Head of caudate nucleus (tissue), 42 donors: ENCODE results near the gene ADAMTS20.

Experiments
- DNase-seq, 42 donors: peaks; one replicate each; pipeline versions ENCODE4 v3.0.0 to v3.0.0-alpha.2; 2020 to 2021; ENCODE audit warnings: mixed read lengths in 7 of 42
- intact Hi-C: fragments of 100-400 bp; cut with DNase I; formaldehyde crosslinking; loops from one replicate; pipeline ENCODE4 v1.15.0; 2022

The ADAMTS20 gene

DNA sequence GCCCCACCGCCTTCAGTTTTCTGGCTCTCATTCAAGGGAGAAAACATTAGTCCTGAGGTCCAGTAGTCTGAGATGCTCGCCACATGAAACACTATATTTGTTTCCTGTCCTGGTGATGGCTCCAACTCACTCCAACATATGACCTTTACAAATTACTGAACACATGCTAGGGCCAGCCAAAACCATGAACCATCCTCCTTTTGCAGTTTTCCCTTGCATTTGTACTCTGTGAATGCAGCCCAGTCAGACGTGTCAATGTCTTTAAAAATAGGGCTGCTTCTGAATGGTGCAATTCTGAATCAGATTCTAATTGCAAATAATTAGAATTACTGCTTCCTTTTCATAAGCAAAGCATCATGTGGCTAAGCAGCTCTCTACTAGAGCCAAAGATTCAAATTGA is 36.0 kb downstream of the ADAMTS20 start:
- DNase-seq: no peak
- intact Hi-C loops: no loop called here

DNA sequence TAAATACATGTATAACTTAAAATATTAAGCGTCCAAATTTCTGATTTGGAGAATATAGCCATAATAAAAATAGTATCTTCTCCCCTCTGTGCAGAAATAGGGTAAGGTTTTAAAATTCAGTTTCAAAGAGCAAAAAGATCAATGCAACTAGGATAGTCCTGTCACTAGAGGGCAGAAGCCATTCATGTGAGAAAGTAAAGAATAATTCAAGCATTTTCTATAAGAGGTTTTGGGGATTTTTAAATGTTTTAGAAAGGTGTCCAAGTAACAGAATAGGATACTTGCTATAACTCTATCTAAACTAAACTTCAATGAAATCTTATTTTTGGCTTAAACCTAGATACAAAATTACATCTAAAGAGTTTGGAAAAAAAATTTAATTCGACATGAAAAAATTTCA is 50.3 kb downstream of the ADAMTS20 start:
- intact Hi-C loops: no loop called here
- DNase-seq: peak in 1 of 42 donors; percentile 4

DNA sequence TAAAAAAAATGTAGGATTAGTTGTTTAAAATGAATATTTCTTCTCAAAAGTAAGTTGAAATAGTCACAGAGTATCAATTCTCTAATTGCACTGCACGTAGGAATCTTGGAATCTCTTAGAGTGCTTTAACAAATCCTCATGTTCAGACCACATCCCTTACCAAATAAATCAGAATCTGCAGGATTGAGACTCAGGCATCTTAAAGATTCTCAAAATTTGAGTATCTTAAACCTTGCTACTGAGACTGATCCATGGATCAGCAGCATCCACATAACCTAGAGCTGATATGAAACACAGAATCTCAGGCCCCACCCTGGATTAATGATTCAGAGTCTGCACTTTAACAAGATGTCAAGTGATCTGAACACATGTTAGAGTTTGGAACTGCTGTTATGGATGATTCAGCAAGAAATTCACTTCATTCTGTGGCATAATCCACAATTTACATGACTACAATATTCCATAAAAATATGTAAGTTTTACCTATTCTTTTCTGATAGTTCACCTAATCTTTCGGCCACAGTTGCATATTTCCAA is 58.7 kb downstream of the ADAMTS20 start:
- DNase-seq: peak in 1 of 42 donors; percentile 19
- intact Hi-C loops: no loop called here

DNA sequence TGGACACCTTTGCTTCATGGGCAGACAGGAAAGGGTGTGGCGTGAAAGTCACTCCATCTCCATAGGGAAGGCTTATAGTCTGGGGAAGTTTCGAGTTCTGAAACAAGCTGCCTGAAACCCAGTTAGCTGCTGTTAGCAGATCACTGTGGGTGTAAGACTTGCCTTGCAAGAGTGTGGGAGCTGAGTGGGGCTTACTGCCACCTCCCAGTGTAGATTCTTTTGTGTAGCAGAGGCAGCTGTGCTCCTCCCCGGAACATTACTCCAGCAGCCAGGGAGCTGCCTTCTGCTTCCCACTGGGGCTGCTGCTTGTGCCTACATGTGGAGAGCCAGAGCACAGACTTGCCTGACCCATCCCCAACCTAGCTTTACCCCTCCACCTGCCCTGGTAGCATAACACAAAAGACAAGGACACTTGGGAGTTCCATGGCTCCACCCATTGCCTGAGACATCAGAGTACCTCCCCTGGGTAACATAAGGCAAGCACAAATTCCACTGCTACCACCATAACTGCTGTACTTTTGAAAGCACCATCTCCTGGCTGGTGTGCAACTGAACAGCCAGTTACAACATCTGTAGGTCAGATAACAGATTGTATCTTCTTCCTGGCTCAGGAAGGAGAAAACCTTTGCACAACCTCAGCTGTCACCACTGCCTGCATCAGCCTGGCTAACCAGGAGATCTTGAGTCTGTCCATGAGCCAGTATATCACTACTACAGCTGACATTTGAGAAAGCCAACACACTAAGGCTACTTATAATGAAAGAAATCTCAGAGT is 69.5 kb downstream of the ADAMTS20 start:
- peak in 36 of 42 donors; percentile 2 to 86 (median 47) for DNase-seq
- intact Hi-C loops: no loop called here

DNA sequence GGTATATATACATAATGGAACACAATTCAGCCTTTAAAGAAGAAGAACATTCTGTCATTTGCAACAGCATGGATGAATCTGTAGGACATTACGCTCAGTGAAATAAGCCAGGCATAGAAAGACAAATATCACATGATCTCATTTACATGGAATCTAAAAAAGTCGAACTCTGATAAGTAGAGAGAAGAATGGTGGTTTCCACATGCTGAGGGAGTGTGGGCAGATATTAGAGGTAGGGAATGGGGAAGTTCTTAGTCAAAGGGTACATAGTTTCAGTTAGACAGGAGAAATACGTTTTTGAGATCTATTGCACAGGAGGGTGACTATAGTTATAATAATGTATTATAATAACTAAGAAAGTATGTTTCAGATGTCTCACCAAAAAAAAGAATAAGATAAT is 71.4 kb downstream of the ADAMTS20 start:
- intact Hi-C loops: no loop called here
- no peak for DNase-seq

DNA sequence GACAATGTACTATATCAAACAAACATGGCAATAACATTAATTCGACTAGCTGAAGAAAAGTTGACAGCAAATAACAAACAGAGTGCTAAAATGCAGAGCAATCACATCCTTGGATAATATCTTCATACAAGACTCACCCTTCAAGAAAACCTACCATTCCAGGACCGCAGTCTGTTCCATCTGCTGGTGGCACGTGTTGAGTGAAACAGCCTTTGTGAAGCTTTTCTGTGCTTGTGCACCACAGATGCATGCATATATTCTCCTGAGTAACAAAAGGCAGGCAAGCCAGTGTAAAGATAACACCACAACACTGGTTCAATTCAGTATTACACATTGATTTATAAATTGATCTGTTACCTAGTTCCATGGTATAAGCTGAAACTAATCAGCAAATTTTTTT is 89.3 kb downstream of the ADAMTS20 start:
- no peak for DNase-seq
- intact Hi-C loops: no loop called here

DNA sequence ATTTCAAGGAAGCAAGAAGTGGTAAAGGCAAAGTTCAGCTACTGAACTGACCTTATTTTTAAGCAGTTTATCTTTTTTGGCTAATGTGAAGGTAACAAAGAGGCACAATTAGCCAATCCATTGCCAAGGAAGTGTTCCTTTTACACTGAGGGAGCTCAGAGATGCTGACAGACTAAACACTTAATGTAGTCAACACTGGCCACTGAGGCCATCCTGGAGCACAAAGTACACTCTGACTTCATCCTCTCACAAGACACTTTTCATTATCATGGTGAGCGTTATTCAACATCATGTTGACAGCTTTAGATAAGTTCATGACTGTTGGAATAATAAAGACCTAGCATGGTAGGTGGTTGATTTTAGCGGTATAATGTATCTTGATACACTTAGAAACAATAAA is 89.9 kb downstream of the ADAMTS20 start:
- intact Hi-C loops: no loop called here
- no peak for DNase-seq

DNA sequence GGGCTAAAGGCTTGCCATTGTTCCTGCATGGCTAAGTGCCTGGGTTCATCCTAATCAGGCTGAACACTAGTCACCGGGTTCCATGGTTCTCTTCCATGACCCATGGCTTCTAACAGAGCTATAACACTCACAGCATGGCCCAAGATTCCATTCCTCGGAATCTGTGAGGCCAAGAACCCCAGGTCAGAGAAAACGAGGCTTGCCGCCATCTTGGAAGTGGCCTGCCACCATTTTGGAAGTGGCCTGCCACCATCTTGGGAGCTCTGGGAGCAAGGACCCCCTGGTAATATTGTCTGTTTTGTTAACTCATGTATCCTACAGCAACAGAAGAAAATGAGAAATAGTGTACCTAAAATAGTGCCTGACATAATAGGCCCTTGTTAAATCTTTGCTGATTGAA is 92.7 kb downstream of the ADAMTS20 start:
- no peak for DNase-seq
- intact Hi-C loops: no loop called here

DNA sequence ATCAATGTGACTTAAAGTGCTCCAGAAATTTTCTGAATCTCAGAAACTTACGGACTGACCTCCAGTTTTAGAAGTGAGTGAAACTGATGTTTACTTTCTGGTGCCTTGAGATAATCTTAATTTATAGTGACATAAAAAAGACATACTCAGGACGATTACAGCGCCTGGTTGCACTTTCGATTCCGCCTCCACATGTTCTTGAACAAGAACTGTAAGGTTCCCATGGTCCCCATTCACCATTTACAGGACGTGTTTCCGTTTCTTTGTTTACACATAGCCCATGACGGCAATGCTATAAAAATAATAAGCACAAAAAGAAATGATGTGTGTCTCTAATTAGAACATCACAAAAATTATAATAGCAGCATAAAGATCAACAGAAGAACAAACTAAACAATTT is 98.2 kb downstream of the ADAMTS20 start:
- DNase-seq: no peak
- intact Hi-C loops: no loop called here

DNA sequence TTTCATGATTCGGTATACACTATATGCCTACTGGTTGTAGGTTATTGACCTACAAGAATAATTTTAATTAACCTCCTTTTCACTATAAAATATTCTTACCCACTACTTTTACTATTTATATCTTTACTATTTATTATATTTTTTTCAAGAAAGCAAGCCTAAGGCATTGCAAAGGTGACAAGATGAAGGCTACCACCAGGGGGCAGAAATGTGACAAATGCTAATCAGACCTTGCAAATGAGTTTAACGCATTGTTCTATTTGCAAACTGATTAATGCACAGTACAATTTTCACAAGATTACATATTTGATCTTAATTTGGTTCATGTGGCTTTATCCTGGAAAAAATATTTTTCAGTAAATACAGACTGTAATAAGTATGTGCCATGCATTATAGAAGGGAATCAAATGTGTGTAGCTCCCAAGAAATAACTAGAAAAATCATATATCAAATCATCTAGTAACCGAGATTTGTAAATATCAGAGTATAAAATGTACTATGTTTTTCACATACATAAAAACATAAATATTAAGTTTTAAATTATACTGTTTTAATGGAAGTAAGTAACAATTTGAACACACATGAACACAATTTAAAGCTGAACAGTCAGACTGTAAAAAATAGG is 107.0 kb downstream of the ADAMTS20 start:
- intact Hi-C loops: loop anchor here (10.0 kb wide), 2 partner anchors 280 to 440 kb away; no protein-coding TSS in a partner anchor
- peak in 39 of 42 donors; percentile 6 to 86 (median 65) for DNase-seq

DNA sequence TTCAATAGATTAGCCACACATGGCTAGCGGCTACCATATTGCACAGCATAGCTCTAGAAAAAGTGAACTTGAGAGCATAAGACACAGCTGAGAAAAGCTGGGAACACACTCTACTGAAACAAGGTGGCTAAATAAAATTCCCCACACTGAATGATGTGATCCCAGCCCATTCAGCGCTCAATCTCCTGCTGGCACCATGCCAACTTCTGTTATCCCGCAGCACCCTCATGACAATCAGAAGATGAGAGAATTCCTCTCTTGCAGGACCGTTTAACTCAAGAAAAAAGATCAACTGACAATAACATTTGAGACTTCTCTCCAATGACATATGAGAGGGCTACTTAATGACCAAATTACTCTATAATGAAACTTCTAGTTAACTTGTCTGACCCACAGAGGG is 115.4 kb downstream of the ADAMTS20 start:
- intact Hi-C loops: no loop called here
- DNase-seq: no peak

DNA sequence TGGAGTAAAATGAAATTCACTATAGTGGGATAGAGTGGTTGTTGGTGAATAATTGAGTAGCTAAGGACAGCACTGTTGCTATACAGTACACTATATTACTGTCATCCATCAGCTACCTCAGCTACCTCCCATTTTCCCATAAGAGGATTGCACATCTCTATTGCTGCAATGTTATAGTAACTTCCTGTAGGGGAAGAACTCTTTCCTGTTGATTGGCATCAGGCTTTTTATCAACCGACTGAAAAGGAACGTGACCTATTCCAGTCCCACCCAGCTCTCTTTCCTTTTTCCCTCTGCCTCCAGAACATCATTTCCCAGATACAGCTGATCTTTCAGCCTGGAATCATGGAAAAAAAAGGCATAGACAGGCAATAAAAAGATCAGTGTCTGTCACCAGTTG is 117.4 kb downstream of the ADAMTS20 start:
- intact Hi-C loops: no loop called here
- no peak for DNase-seq

DNA sequence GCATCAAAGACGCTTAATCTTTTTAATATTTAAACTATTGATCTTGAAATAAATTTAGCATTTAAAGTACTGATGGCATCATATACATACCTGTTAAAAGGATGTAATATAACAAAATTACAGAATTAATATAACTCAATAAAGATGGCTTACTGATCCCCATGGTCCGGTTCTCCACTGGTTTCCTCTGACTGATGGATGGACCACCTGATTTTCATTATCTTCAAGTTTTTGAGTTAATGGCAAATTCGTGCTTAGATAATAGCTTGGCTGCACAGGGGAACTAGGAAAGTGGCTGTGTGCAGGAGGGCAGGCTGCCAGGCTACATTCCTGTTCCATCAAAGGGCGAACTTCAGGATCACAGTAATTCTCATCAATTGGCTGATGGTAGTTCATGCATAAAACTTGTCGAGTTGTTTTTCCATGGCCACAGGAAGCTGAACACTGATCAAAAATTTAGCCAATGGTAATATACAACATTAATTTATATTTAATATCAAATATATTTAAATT is 123.9 kb downstream of the ADAMTS20 start:
- intact Hi-C loops: no loop called here

DNA sequence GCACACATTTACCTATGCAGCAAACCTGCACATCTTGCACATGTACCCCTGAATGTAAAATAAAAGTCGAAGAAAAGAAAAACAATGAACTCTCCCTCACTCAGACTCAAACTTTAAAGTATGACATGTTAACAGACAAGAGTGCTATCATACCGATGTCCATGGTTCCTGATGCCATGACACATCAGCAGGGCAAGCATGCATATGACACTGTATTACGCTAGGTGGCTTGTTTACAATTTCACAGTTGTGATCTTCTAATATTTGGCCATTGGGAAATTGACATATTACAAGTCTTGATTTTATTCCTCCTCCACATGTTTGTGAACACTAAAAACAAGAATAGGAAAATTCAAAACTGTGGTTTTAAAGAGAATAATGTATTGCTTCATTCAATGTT is 126.6 kb downstream of the ADAMTS20 start:
- intact Hi-C loops: no loop called here
- no peak for DNase-seq

More for the DNA sequence above, 123.9 kb downstream of the ADAMTS20 start:
- no peak for DNase-seq

DNA sequence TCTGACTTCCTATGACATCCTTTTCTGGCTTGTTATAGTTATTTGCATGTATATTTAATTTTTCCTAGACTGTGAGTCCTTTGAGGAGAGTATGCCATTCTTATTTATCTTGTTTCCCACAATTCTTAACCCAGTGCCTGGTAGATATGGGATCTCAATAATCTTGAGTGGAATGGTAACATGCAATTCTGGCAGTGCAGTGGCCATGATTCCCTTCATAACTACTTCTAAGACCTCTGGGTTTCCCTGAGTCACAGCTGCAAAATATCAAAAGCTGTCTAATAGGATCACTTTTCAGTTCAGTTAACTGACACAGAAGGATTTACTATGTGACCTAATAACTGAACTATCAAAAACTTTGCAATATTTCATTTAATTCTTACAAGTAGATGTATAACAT is 135.0 kb downstream of the ADAMTS20 start:
- intact Hi-C loops: no loop called here
- no peak for DNase-seq

DNA sequence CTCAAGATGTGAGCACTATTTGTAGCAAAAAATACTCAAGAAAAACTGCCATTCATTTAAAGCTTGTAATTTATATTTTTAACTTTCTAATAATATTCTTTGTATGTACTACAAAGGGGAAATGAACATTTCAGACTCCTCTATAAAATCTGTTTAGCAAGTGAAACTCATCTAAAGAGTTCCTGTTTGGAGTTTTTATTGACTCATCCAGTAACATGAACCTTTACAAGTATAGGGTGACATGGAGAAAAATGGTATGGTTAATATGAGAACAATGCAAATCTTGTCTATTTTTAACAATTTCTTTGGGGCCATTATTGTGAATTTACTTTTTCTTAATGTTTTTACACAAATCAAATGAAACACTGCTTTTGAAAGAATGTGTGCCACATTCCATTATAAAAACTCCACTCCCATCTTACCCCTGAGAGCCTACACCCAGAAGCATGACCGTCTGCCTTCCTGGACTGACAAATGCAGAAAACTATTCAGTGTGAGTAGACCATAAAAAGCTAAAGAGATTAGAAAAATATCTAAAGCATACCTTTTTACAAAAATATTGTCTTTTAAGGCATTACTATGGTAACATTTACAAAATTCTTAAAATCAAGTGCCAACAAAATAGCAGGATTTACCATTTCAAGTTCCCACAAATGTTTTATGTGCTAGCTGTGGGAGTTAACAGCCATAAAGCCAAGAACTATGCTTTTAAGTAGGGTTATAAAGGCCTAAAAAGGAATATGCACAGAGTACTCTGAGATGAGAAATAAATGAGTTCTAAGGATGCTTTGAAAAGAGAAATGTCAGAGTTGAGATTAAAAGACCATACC is 144.0 kb downstream of the ADAMTS20 start:
- no peak for DNase-seq
- intact Hi-C loops: no loop called here

DNA sequence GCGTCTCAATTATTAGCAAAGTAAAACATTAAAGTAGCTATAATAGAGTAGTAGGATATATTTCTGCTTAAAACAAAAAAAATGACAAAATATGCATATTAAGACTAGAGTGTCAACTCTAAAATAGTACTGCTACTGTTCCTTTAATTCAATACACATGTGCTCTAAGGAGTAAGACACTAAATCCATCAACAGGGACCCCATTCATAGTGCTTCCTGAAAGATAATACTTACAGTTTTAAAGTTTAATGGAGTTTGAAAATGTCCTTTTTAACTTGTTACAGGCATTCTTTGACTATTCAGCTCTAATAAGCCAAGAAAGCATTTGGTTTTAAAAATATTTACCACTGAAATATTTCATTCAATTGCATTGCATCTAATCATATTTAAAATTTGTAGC is 145.2 kb downstream of the ADAMTS20 start:
- intact Hi-C loops: no loop called here
- no peak for DNase-seq

DNA sequence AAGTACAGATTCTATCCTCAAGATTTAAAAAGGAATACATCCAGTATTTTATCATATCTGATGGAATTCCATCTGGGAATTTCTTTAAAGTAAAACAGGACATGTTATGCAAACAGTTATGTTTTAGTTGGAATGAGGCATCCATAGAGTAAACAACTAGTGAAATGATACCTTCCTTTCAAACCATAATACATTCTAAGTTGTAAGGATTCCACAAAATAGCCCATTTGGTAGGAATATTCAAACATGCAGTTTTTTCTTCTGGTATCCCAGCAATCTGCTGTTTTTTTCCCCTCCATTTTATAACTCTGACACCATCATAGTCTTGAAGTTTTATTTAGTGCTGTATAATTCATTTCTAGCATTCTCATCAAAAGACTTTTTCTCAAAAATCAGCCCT is 149.6 kb downstream of the ADAMTS20 start:
- intact Hi-C loops: no loop called here
- DNase-seq: no peak

DNA sequence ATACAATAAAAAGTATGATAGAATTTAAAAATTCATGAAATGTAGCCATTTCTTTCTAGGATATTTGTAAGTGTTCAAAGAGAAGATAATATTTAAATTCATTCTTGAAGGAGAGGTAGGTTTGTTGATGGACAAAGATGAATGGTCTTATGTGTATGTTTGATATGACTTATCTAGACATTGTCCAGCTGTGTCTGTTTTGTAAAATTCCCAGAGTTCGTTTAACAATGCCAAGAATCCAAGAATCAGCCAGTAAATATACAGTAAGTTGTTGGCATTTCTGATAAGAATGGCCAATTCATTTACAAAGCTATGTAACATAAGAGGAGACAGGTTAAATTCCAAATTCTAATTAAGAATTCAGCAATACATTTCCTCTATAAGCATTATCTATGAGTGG is 150.9 kb downstream of the ADAMTS20 start:
- DNase-seq: no peak
- intact Hi-C loops: no loop called here

DNA sequence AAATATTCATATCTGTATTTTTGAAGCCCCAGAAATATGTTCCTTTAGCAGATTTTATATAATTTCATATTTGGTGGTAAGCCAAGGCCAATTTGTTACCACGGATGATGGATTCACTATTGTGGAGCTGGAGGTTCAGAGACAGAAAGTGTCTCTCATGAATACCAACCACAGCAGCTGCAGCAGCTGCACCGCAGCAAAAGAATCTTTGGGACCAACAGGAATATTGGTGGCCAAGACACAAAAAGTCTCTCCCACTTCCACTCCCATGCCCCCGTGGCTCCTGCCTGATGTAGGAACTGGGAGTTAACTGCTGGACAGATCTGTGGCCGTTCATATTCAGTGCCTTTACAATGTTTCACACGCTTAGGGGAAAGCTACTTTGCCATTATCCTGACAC is 155.3 kb downstream of the ADAMTS20 start:
- intact Hi-C loops: no loop called here
- no peak for DNase-seq
